ENCODE results near the gene FOXN3.

GRCh38 chr14:89387922-89388685, 28.9 kb downstream of the FOXN3 start:
- TF ChIP-seq CTCF (conservative IDR thresholded peaks at IDR 0.05; ENCODE audit: low read length), result no peak
- no peak for TF ChIP-seq EZH2phosphoT487 (IDR thresholded peaks at IDR 0.05; ENCODE audit: borderline replicate concordance)
